Measurements from ENCODE around the gene TRAM2. TPM values are rescaled to one million over a fixed set of nuclear protein-coding genes. Genes with fewer than 3 reads are reported as not detected.

The TRAM2 gene
- polyA plus RNA-seq, 2 donors, result 1.0 to 1.8 TPM

GRCh38 chr6:52503851-52504781, 72.7 kb downstream of the TRAM2 start:
- Histone ChIP-seq H3K4me3 (ENCODE audit: low read depth in 1 of 2, low read length in 2 of 2) (no peak overlapping the region), H3K27ac (ENCODE audit: low read depth in 2 of 2, low read length in 1 of 2) (peak overlapping the region; percentile 65 to 87), H3K4me1 (ENCODE audit: control insufficient read depth in 2 of 2, insufficient read depth in 2 of 2, low read length in 1 of 2) (peaks cover 3 to 21% of the 10 kb centered on the region in 2 donors), H3K36me3 (ENCODE audit: control insufficient read depth in 2 of 2, insufficient read depth in 2 of 2, low read length in 1 of 2) (peaks cover 2 to 11% of the 10 kb centered on the region in 2 donors), H3K9me3 (ENCODE audit: control insufficient read depth in 2 of 2, insufficient read depth in 1 of 2, low read depth in 1 of 2, low read length in 1 of 2) (no peaks in the 10 kb centered on the region), H3K27me3 (ENCODE audit: control insufficient read depth in 1 of 2, insufficient read depth in 2 of 2, low read length in 2 of 2) (peaks cover 0 to 3% of the 10 kb centered on the region in 2 donors)
- WGBS, 2 donors, result 31 to 32% methylated on average over 24 of the region's 24 CpGs

GRCh38 chr6:52503323-52503747, 73.5 kb downstream of the TRAM2 start:
- WGBS, 2 donors, result 43 to 63% methylated on average over 5 of the region's 5 CpGs
- Histone ChIP-seq H3K36me3 (ENCODE audit: control insufficient read depth in 2 of 2, insufficient read depth in 2 of 2, low read length in 1 of 2) (peaks cover 0 to 9% of the 10 kb centered on the region in 2 donors), H3K4me3 (ENCODE audit: low read depth in 1 of 2, low read length in 2 of 2) (no peak overlapping the region), H3K9me3 (ENCODE audit: control insufficient read depth in 2 of 2, insufficient read depth in 1 of 2, low read depth in 1 of 2, low read length in 1 of 2) (no peaks in the 10 kb centered on the region), H3K27ac (ENCODE audit: low read depth in 2 of 2, low read length in 1 of 2) (peak overlapping the region; percentile 65 to 87), H3K4me1 (ENCODE audit: control insufficient read depth in 2 of 2, insufficient read depth in 2 of 2, low read length in 1 of 2) (peaks cover 3 to 21% of the 10 kb centered on the region in 2 donors), H3K27me3 (ENCODE audit: control insufficient read depth in 1 of 2, insufficient read depth in 2 of 2, low read length in 2 of 2) (peaks cover 0 to 3% of the 10 kb centered on the region in 2 donors)

DNA sequence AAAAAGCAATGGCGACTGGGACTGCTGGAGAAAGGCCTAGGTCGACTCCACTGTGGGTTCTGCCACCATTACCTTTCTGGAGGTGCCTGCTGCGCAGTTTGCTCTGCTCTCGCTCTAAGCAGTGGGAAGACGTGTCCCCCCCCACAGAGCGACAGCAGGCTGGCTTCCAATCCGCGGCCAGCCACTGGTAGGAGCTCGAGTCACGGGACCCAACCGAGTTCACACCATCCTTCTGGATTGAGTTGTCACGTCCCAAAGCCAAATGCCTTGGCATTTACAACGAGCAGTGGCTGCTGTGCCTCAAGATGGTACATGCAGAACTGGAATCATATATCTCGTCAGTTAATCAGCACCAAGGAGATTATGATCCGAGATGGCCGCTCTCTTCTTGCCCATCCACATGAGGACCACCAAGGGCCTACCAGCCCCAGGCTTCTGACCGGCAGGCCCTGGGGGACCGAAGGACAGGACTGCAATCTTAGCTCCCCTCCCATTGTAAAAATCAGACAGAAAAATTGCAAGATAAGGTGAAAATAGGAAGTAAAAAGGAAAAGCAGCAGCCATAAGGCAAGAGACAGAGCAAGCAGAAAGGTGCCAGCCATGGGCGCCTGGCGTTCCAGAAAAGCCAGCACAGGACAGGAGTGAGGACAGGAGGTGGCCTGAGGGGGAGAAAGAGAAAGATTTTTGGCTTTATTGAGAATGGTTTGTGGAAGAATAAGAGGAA, 74.4 kb downstream of the TRAM2 start:
- Histone ChIP-seq H3K9me3 (ENCODE audit: control insufficient read depth in 2 of 2, insufficient read depth in 1 of 2, low read depth in 1 of 2, low read length in 1 of 2) (no peaks in the 10 kb centered on the region), H3K27ac (ENCODE audit: low read depth in 2 of 2, low read length in 1 of 2) (no peak overlapping the region), H3K4me1 (ENCODE audit: control insufficient read depth in 2 of 2, insufficient read depth in 2 of 2, low read length in 1 of 2) (peaks cover 3 to 21% of the 10 kb centered on the region in 2 donors), H3K27me3 (ENCODE audit: control insufficient read depth in 1 of 2, insufficient read depth in 2 of 2, low read length in 2 of 2) (peaks cover 0 to 3% of the 10 kb centered on the region in 2 donors), H3K4me3 (ENCODE audit: low read depth in 1 of 2, low read length in 2 of 2) (no peak overlapping the region), H3K36me3 (ENCODE audit: control insufficient read depth in 2 of 2, insufficient read depth in 2 of 2, low read length in 1 of 2) (peaks cover 0 to 5% of the 10 kb centered on the region in 2 donors)
- 87 to 89% methylated on average over 20 of the region's 20 CpGs for WGBS, 2 donors

GRCh38 chr6:52500238-52501129, 76.4 kb downstream of the TRAM2 start:
- Histone ChIP-seq H3K4me3 (ENCODE audit: low read depth in 1 of 2, low read length in 2 of 2) (no peak overlapping the region), H3K27ac (ENCODE audit: low read depth in 2 of 2, low read length in 1 of 2) (no peak overlapping the region), H3K9me3 (ENCODE audit: control insufficient read depth in 2 of 2, insufficient read depth in 1 of 2, low read depth in 1 of 2, low read length in 1 of 2) (no peaks in the 10 kb centered on the region), H3K36me3 (ENCODE audit: control insufficient read depth in 2 of 2, insufficient read depth in 2 of 2, low read length in 1 of 2) (peaks cover 0 to 2% of the 10 kb centered on the region in 2 donors), H3K4me1 (ENCODE audit: control insufficient read depth in 2 of 2, insufficient read depth in 2 of 2, low read length in 1 of 2) (peaks cover 3 to 21% of the 10 kb centered on the region in 2 donors), H3K27me3 (ENCODE audit: control insufficient read depth in 1 of 2, insufficient read depth in 2 of 2, low read length in 2 of 2) (peaks cover 0 to 3% of the 10 kb centered on the region in 2 donors)
- WGBS, 2 donors, result 73 to 77% methylated on average over 9 of the region's 9 CpGs

- H3K9me3 ChIP-seq (ENCODE audit: control insufficient read depth in 2 of 2, insufficient read depth in 1 of 2, low read depth in 1 of 2, low read length in 1 of 2), result no peaks in the 10 kb centered on the region
- H3K27me3 ChIP-seq (ENCODE audit: control insufficient read depth in 1 of 2, insufficient read depth in 2 of 2, low read length in 2 of 2), result peaks cover 0 to 3% of the 10 kb centered on the region in 2 donors
- no peak overlapping the region for H3K4me3 ChIP-seq (ENCODE audit: low read depth in 1 of 2, low read length in 2 of 2)
- peaks cover 0 to 2% of the 10 kb centered on the region in 2 donors for H3K36me3 ChIP-seq (ENCODE audit: control insufficient read depth in 2 of 2, insufficient read depth in 2 of 2, low read length in 1 of 2)
- peaks cover 3 to 15% of the 10 kb centered on the region in 2 donors for H3K4me1 ChIP-seq (ENCODE audit: control insufficient read depth in 2 of 2, insufficient read depth in 2 of 2, low read length in 1 of 2)
- H3K27ac ChIP-seq (ENCODE audit: low read depth in 2 of 2, low read length in 1 of 2), result no peak overlapping the region
- WGBS, 2 donors, result 79 to 89% methylated on average over 11 of the region's 11 CpGs
These were observed 77.1 kb downstream of the TRAM2 start for GRCh38 chr6:52499681-52500236.

DNA sequence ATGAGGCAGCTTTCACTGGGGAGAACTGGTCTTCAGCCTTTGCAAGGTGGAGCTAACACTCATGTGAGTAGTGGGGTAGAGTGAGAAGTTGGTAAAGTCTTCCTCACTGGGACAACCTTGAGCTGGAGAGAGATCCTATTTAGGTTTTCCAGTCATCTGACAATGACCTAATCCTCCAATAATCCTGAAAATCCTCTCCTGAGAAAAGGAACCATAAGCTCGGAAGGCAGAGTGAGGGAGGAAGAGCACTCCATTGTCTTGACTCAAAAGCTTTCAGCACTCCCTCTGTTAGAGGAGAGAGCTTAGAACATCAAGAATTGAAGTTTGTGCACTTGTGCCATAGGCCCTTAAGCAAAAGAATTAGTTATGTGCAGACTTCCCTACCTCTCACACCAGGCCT, 77.8 kb downstream of the TRAM2 start:
- Histone ChIP-seq H3K9me3 (ENCODE audit: control insufficient read depth in 2 of 2, insufficient read depth in 1 of 2, low read depth in 1 of 2, low read length in 1 of 2) (no peaks in the 10 kb centered on the region), H3K27ac (ENCODE audit: low read depth in 2 of 2, low read length in 1 of 2) (no peak overlapping the region), H3K4me3 (ENCODE audit: low read depth in 1 of 2, low read length in 2 of 2) (no peak overlapping the region), H3K36me3 (ENCODE audit: control insufficient read depth in 2 of 2, insufficient read depth in 2 of 2, low read length in 1 of 2) (peaks cover 0 to 2% of the 10 kb centered on the region in 2 donors), H3K4me1 (ENCODE audit: control insufficient read depth in 2 of 2, insufficient read depth in 2 of 2, low read length in 1 of 2) (peaks cover 0 to 8% of the 10 kb centered on the region in 2 donors), H3K27me3 (ENCODE audit: control insufficient read depth in 1 of 2, insufficient read depth in 2 of 2, low read length in 2 of 2) (peaks cover 0 to 3% of the 10 kb centered on the region in 2 donors)
- 42 to 51% methylated on average over 1 of the region's 1 CpG for WGBS, 2 donors

- H3K4me1 ChIP-seq (ENCODE audit: control insufficient read depth in 2 of 2, insufficient read depth in 2 of 2, low read length in 1 of 2), result peaks cover 0 to 3% of the 10 kb centered on the region in 2 donors
- H3K36me3 ChIP-seq (ENCODE audit: control insufficient read depth in 2 of 2, insufficient read depth in 2 of 2, low read length in 1 of 2), result peaks cover 0 to 2% of the 10 kb centered on the region in 2 donors
- peaks cover 0 to 3% of the 10 kb centered on the region in 2 donors for H3K27me3 ChIP-seq (ENCODE audit: control insufficient read depth in 1 of 2, insufficient read depth in 2 of 2, low read length in 2 of 2)
- 83 to 93% methylated on average over 11 of the region's 11 CpGs for WGBS, 2 donors
- H3K4me3 ChIP-seq (ENCODE audit: low read depth in 1 of 2, low read length in 2 of 2), result no peak overlapping the region
- no peak overlapping the region for H3K27ac ChIP-seq (ENCODE audit: low read depth in 2 of 2, low read length in 1 of 2)
- H3K9me3 ChIP-seq (ENCODE audit: control insufficient read depth in 2 of 2, insufficient read depth in 1 of 2, low read depth in 1 of 2, low read length in 1 of 2), result no peaks in the 10 kb centered on the region
These were observed 78.3 kb downstream of the TRAM2 start for GRCh38 chr6:52498538-52499017.

DNA sequence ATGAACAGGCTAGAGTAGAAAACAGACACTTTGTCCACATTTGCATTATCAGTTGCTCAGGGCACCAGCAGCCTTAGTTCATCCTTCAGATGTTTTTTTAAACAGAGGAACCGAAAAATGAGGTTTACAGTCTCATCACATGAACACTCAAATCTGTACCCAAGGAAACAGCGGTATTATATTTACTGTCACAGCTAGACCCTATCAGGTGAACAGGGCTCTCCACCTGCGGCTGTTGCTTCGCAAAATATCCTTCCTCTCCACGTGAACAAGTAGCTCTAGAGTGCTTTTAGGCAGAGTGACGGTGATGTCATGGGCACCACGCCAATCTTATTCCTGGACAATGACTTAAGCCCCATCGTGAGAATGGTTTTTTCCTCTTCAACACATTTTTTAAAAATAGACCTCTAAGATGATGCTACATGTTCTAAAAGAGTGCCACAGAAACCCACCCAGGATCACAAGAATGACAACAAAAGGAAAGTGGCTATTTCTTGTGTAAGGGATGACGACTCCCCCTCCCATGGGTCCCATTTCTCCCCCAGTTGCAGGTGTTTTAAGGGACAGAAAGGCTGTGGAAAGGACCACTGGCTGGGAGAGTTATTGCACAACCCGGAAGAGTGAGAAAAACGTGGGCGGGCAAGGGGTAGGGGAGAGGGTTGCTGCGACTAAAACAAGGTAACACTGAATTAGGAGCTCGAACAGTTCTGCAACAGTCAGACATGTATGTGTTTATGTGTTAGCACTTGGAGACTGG, 79.0 kb downstream of the TRAM2 start:
- H3K27me3 ChIP-seq (ENCODE audit: control insufficient read depth in 1 of 2, insufficient read depth in 2 of 2, low read length in 2 of 2), result peaks cover 0 to 3% of the 10 kb centered on the region in 2 donors
- H3K9me3 ChIP-seq (ENCODE audit: control insufficient read depth in 2 of 2, insufficient read depth in 1 of 2, low read depth in 1 of 2, low read length in 1 of 2), result no peaks in the 10 kb centered on the region
- H3K36me3 ChIP-seq (ENCODE audit: control insufficient read depth in 2 of 2, insufficient read depth in 2 of 2, low read length in 1 of 2), result peaks cover 0 to 2% of the 10 kb centered on the region in 2 donors
- H3K4me1 ChIP-seq (ENCODE audit: control insufficient read depth in 2 of 2, insufficient read depth in 2 of 2, low read length in 1 of 2), result no peaks in the 10 kb centered on the region
- no peak overlapping the region for H3K4me3 ChIP-seq (ENCODE audit: low read depth in 1 of 2, low read length in 2 of 2)
- WGBS, 2 donors, result 79 to 82% methylated on average over 14 of the region's 14 CpGs
- H3K27ac ChIP-seq (ENCODE audit: low read depth in 2 of 2, low read length in 1 of 2), result no peak overlapping the region
